ENCODE measurements around the gene AANAT.

Gene AANAT

DNA sequence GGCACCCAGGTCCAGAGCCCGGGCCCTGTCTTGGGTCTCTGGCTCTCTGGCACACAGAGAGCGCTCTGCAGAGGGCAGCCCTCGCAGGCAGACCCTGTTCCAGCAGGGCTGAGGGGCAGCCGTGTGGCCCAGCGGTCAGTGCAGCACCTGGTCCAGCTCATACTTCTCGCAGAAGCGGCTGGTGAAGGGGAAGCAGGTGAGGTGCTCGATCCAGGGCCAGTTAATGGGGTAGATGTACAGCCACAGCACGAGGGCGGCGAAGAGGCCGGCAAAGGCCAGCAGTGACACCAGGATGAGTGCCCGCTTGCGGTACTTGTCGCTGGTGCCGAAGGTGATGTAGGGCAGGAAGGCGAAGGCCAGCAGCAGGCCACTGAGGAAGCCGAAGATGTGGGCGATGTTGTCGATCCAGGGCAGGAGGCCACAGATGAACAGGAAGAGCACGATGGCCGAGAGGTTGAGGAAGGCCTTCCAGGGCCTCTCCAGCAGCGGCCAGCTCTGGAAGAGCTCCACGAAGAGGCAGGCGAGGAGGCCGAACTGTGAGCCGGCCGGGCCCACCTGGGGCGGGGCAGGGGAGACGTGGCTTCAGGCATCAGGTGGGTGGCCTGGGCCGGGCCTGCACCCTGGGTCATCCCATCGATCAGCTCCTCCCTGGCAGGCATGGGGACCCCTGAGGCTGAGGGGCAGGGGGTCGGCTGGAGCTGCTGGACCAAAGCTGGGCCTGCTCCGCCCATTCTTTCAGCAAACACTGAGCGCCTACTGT is 4.3 kb downstream of the AANAT start:
- Histone ChIP-seq H3K27me3 (no peaks in the 10 kb centered on the region), H3K9me3 (no peaks in the 10 kb centered on the region), H3K27ac (no peak overlapping the region), H3K4me1 (ENCODE audit: control insufficient read depth in 1 of 2, insufficient read depth in 1 of 2, low read depth in 1 of 2, low read length in 1 of 2) (no peaks in the 10 kb centered on the region), H3K36me3 (peaks cover 82% of the 10 kb centered on the region), H3K4me3 (ENCODE audit: low read depth in 1 of 2, low read length in 1 of 2) (no peak overlapping the region)
- TF ChIP-seq, protein P1, sequence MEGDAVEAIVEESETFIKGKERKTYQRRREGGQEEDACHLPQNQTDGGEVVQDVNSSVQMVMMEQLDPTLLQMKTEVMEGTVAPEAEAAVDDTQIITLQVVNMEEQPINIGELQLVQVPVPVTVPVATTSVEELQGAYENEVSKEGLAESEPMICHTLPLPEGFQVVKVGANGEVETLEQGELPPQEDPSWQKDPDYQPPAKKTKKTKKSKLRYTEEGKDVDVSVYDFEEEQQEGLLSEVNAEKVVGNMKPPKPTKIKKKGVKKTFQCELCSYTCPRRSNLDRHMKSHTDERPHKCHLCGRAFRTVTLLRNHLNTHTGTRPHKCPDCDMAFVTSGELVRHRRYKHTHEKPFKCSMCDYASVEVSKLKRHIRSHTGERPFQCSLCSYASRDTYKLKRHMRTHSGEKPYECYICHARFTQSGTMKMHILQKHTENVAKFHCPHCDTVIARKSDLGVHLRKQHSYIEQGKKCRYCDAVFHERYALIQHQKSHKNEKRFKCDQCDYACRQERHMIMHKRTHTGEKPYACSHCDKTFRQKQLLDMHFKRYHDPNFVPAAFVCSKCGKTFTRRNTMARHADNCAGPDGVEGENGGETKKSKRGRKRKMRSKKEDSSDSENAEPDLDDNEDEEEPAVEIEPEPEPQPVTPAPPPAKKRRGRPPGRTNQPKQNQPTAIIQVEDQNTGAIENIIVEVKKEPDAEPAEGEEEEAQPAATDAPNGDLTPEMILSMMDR (IDR thresholded peaks at IDR 0.05): no peak

DNA sequence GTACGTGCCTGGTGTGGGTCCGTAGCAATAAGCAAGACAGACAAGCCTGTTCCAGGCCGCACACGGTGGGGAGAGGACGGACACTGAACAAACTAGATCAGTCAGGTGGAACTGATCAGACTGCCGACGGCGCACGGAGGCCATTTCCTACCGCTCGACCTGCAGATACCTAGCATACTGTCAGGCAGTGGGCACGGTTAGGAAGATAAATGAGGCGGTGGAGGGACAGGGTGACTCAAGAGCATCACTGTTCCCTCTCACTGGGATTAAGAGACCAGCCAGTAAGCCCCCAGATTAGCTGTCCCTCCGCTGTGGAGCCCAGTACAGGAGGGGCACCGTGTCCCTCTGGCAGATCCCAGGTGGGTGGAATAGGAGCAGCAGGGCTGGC is 4.8 kb downstream of the AANAT start:
- Histone ChIP-seq H3K27ac (no peak overlapping the region), H3K9me3 (no peaks in the 10 kb centered on the region), H3K36me3 (peaks cover 88% of the 10 kb centered on the region), H3K4me1 (ENCODE audit: control insufficient read depth in 1 of 2, insufficient read depth in 1 of 2, low read depth in 1 of 2, low read length in 1 of 2) (no peaks in the 10 kb centered on the region), H3K27me3 (no peaks in the 10 kb centered on the region), H3K4me3 (ENCODE audit: low read depth in 1 of 2, low read length in 1 of 2) (no peak overlapping the region)
- TF ChIP-seq, protein P1 (IDR thresholded peaks at IDR 0.05): no peak

DNA sequence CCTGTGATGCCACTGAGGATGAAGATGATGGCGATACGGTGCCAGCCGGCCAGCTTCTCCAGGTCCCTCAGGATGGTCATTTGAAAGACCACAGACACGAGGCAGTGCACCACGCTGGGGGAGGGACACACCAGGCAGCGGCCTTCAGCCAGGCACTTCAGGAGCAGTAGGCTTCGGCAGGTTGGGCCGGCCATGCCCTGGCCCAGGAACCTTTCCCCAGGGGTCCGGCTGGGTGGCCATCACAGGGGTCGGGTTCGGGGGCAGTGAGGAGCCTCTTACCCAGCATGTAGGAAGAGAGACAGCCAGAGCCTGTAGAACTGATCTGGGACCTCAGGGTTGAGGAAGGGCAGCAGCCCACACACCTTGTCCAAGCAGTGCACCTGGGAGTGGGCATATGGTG is 5.3 kb downstream of the AANAT start:
- Histone ChIP-seq H3K27ac (no peak overlapping the region), H3K9me3 (no peaks in the 10 kb centered on the region), H3K27me3 (no peaks in the 10 kb centered on the region), H3K36me3 (peaks cover 93% of the 10 kb centered on the region), H3K4me3 (ENCODE audit: low read depth in 1 of 2, low read length in 1 of 2) (no peak overlapping the region), H3K4me1 (ENCODE audit: control insufficient read depth in 1 of 2, insufficient read depth in 1 of 2, low read depth in 1 of 2, low read length in 1 of 2) (no peaks in the 10 kb centered on the region)
- TF ChIP-seq, protein P1 (IDR thresholded peaks at IDR 0.05): no peak

DNA sequence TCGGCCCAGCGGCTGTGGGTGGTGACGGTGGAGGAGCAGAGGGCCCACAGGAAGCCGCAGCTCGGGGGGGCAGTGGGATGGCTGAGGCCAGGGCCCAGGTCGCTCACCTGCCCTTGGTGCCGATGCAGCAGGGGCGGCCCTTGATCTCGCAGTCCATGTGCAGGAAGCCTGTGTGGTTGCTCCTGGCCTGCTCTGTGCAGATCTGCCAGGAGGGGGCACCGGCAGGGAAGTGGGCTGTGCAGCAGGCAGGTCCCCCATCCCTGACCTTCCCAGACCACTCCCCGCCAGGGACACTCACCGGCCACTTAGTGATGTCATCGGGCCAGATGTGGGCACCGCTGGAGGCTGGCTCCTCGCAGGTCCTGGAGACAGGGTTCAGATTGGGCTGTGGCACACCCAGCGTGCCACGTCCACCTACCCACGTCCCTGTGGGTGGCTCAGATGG is 6.2 kb downstream of the AANAT start:
- Histone ChIP-seq H3K27ac (no peak overlapping the region), H3K27me3 (no peaks in the 10 kb centered on the region), H3K9me3 (no peaks in the 10 kb centered on the region), H3K4me1 (ENCODE audit: control insufficient read depth in 1 of 2, insufficient read depth in 1 of 2, low read depth in 1 of 2, low read length in 1 of 2) (no peaks in the 10 kb centered on the region), H3K4me3 (ENCODE audit: low read depth in 1 of 2, low read length in 1 of 2) (no peak overlapping the region), H3K36me3 (peaks cover 98% of the 10 kb centered on the region)
- TF ChIP-seq, protein P1 (IDR thresholded peaks at IDR 0.05): no peak

DNA sequence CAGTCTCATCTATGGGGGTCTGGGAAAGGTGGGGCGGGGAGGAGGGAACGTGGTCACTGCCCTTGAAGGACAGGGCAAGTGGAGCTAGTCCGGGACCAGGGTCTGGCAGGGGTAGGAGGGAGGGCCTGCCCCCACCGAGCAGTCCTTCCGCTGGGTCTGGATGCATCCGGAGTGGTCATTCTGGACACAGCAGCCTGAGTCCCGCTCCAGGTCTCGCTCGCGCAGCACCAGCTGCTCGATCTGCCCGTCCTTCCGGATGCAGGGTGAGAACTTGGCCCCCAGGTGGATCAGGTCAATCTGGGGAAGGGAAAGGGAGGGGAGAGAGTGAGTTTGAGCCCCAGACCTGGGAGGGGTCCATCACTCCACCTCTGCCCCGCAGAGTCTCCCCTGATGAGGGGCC is 6.8 kb downstream of the AANAT start:
- Histone ChIP-seq H3K36me3 (peaks cover 99% of the 10 kb centered on the region), H3K27ac (no peak overlapping the region), H3K4me3 (ENCODE audit: low read depth in 1 of 2, low read length in 1 of 2) (no peak overlapping the region), H3K4me1 (ENCODE audit: control insufficient read depth in 1 of 2, insufficient read depth in 1 of 2, low read depth in 1 of 2, low read length in 1 of 2) (no peaks in the 10 kb centered on the region), H3K27me3 (no peaks in the 10 kb centered on the region), H3K9me3 (no peaks in the 10 kb centered on the region)
- TF ChIP-seq, protein P1 (IDR thresholded peaks at IDR 0.05): no peak
